PC-3 (cell line): ENCODE results near the gene BCAS3. TPM values are rescaled to one million over a fixed set of nuclear protein-coding genes. Genes with fewer than 3 reads are reported as not detected.
"Not testable (repeated sequence)": the region's sequence is repeated elsewhere in the genome, so short reads cannot be mapped to it uniquely, and the experiment has no call there.

ENCODE experiments used
- ATAC-seq: fragments of 200-7000 bp; cut with Tn5 transposase; 2 replicates; pipeline ENCODE4 v1.9.1; 2020; ENCODE audit warnings: mild to moderate bottlenecking, moderate library complexity
- BruUV-seq: library from RNA; stranded (reverse); fragments of 400-500 nt; replicated peaks from 2 replicates; lab custom pipeline; 2021; lab: Mats Ljungman, UMichigan
- CTCF ChIA-PET: fragments of 300-600 bp; sonication (Branson Sonifier 250); formaldehyde crosslinking; loops from one replicate; lab custom pipeline; 2022; ENCODE audit warnings: antibody characterized with exemption; lab: Charles Lee
- POLR2A ChIA-PET: fragments of 300-600 bp; sonication (Branson Sonifier 250); formaldehyde crosslinking; loops from one replicate; lab custom pipeline; 2022; ENCODE audit warnings: antibody characterized with exemption; ENCODE audit not compliant: unreplicated experiment; lab: Charles Lee
- DNase-seq: peaks from one replicate; pipeline ENCODE4 v3.0.0-alpha.2; 2015
- H2AFZ ChIP-seq: fragments of 300-600 bp; sonication (generic); 2 replicates; pipeline ENCODE4 v1.6.0; 2016; ENCODE audit warnings: antibody characterized with exemption, low read length
- H3F3A ChIP-seq: fragments of 300-600 bp; sonication (generic); one replicate; pipeline ENCODE4 v1.6.0; 2017; ENCODE audit warnings: antibody characterized with exemption, low read length, control low read depth, mild to moderate bottlenecking; ENCODE audit not compliant: unreplicated experiment
- H3K27ac ChIP-seq: fragments of 300-600 bp; sonication (generic); 2 replicates; pipeline ENCODE4 v1.5.1; 2016; ENCODE audit warnings: mild to moderate bottlenecking, low read length
- H3K27me3 ChIP-seq: fragments of 300-600 bp; sonication (generic); 2 replicates; pipeline ENCODE4 v1.6.1; 2016; ENCODE audit warnings: low read length, mixed read lengths
- H3K36me3 ChIP-seq: fragments of 300-600 bp; sonication (generic); 2 replicates; pipeline ENCODE4 v1.6.1; 2016; ENCODE audit warnings: low read depth, mixed run types, low read length, mixed read lengths
- H3K4me1 ChIP-seq: fragments of 300-600 bp; sonication (generic); 2 replicates; pipeline ENCODE4 v1.5.1; 2016; ENCODE audit warnings: low read length; ENCODE audit not compliant: insufficient read depth
- H3K4me2 ChIP-seq: fragments of 300-600 bp; sonication (generic); 2 replicates; pipeline ENCODE4 v1.6.0; 2016; ENCODE audit warnings: low read length
- H3K4me3 ChIP-seq: fragments of 300-600 bp; sonication (generic); 2 replicates; pipeline ENCODE4 v1.5.1; 2016; ENCODE audit warnings: mild to moderate bottlenecking, low read length, mixed read lengths
- H3K79me2 ChIP-seq: fragments of 300-600 bp; sonication (generic); 2 replicates; pipeline ENCODE4 v1.6.1; 2017; ENCODE audit warnings: low read length, mixed read lengths
- H3K9ac ChIP-seq: fragments of 300-600 bp; sonication (generic); 2 replicates; pipeline ENCODE4 v1.6.0; 2016; ENCODE audit warnings: mild to moderate bottlenecking, low read length
- H3K9me2 ChIP-seq: fragments of 300-600 bp; sonication (generic); replicated peaks from 2 replicates; pipeline ENCODE4 v1.6.1; 2016; ENCODE audit warnings: mixed run types, low read length, mixed read lengths
- H3K9me3 ChIP-seq: fragments of 300-600 bp; sonication (generic); 2 replicates; pipeline ENCODE4 v1.6.1; 2016; ENCODE audit warnings: low read length, mixed read lengths
- H4K20me1 ChIP-seq: fragments of 300-600 bp; sonication (generic); 2 replicates; pipeline ENCODE4 v1.6.1; 2016; ENCODE audit warnings: low read length, mixed read lengths
- CTCF ChIP-seq: fragments of 300-600 bp; sonication (generic); conservative IDR thresholded peaks from 2 replicates; pipeline ENCODE4 v1.5.1; 2017; ENCODE audit warnings: antibody characterized with exemption, low read depth, mild to moderate bottlenecking, low read length
- EZH2 ChIP-seq: fragments of 300-600 bp; sonication (generic); IDR thresholded peaks from one replicate; pipeline ENCODE4 v1.6.1; 2017; ENCODE audit warnings: antibody characterized with exemption, mild to moderate bottlenecking, low read length; ENCODE audit not compliant: unreplicated experiment
- EZH2phosphoT487 ChIP-seq: fragments of 300-600 bp; sonication (generic); IDR thresholded peaks from 2 replicates; pipeline ENCODE4 v1.6.1; 2018; ENCODE audit warnings: mild to moderate bottlenecking, antibody characterized with exemption, low read length, borderline replicate concordance
- intact Hi-C: fragments of 100-400 bp; cut with micrococcal nuclease; formaldehyde crosslinking; loops from 2 replicates; pipeline ENCODE4 v1.9.0; 2023
- total RNA-seq: library from RNA; depleted of rRNA; stranded (reverse); fragments of >200 nt; gene quantifications from 2 replicates; pipeline ENCODE4 v1.2.3, GENCODE V29; 2014

BCAS3 gene
- total RNA-seq, 1 experiment from 2014 or later: 25.9 TPM

GRCh38 chr17:60664022-60664421 lies 13.6 kb upstream of the BCAS3 start:
- Histone ChIP-seq H3F3A (no peaks in the 10 kb centered on the region), H3K36me3 (peaks cover 6% of the 10 kb centered on the region; the same call in 1 of the 2 replicates), H2AFZ (no peak overlapping the region), H3K9me3 (no peaks in the 10 kb centered on the region), H3K27ac (no peak overlapping the region), H3K4me1 (no peaks in the 10 kb centered on the region), H3K4me2 (no peak overlapping the region), H3K9me2 (no peaks in the 10 kb centered on the region), H3K9ac (no peak overlapping the region), H3K27me3 (no peaks in the 10 kb centered on the region), H3K4me3 (no peak overlapping the region), H3K79me2 (no peaks in the 10 kb centered on the region), H4K20me1 (no peaks in the 10 kb centered on the region)
- no TSS peak for BruUV-seq
- DNase-seq (no peak), ATAC-seq (no peak)
- TF ChIP-seq CTCF (no peak), EZH2phosphoT487 (no peak), EZH2 (no peak)
- ChIA-PET POLR2A (no interaction called here), CTCF (no interaction called here)
- intact Hi-C loops: no loop called here

GRCh38 chr17:60665602-60666001 lies 12.0 kb upstream of the BCAS3 start:
- no peak overlapping the region for H2AFZ ChIP-seq

DNA sequence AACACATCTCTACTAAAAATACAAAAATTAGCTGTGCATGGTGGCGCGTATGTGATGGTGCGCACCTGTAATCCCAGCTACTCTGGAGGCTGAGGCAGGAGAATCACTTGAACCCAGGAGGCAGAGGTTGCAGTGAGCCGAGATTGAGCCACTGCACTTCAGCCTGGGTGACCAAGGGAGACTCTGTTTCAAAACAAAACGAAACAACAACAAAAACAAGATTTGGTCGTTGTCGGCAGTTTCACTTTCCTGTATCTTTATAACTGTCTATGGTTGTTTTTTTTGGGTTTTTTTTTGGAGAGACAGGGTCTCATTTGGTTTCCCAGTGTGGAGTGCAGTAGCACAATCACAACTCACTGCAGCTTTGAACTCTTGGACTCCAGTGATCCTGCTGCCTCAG lies 8.9 kb upstream of the BCAS3 start:
- intact Hi-C loops, H4K20me1 ChIP-seq, H3K36me3 ChIP-seq, H3K27me3 ChIP-seq, H3K9me3 ChIP-seq, H3K27ac ChIP-seq, H3K9ac ChIP-seq, BruUV-seq, CTCF ChIA-PET, H3K4me2 ChIP-seq, DNase-seq, H3K79me2 ChIP-seq, H3F3A ChIP-seq, H3K4me1 ChIP-seq, POLR2A ChIA-PET, ATAC-seq, H2AFZ ChIP-seq, H3K4me3 ChIP-seq, H3K9me2 ChIP-seq: not testable (repeated sequence)

More at GRCh38 chr17:60665602-60666001, 12.0 kb upstream of the BCAS3 start:
- intact Hi-C loops: no loop called here
- no peak overlapping the region for H3K9ac ChIP-seq
- CTCF ChIA-PET: interaction anchor here (0.6 kb wide), 1 partner anchor 89 kb away, joined by 8 read pairs; no protein-coding TSS in a partner anchor
- no peaks in the 10 kb centered on the region for H4K20me1 ChIP-seq
- no peak overlapping the region for H3K27ac ChIP-seq
- H3K4me3 ChIP-seq: no peak overlapping the region
- DNase-seq (no peak), ATAC-seq (no peak)
- H3K9me3 ChIP-seq: no peaks in the 10 kb centered on the region
- H3K4me1 ChIP-seq: no peaks in the 10 kb centered on the region
- no peaks in the 10 kb centered on the region for H3K79me2 ChIP-seq
- H3K27me3 ChIP-seq: no peaks in the 10 kb centered on the region
- no peak for TF ChIP-seq EZH2
- no peak for TF ChIP-seq EZH2phosphoT487
- no peak for TF ChIP-seq CTCF
- H3K9me2 ChIP-seq: no peaks in the 10 kb centered on the region
- BruUV-seq: no TSS peak
- H3K36me3 ChIP-seq: peaks cover 6% of the 10 kb centered on the region; the same call in 1 of the 2 replicates
- no peaks in the 10 kb centered on the region for H3F3A ChIP-seq
- H3K4me2 ChIP-seq: no peak overlapping the region
- POLR2A ChIA-PET: no interaction called here
